T-helper 17 cell (primary cell): ENCODE results near the gene RBPJ. TPM values are rescaled to one million over a fixed set of nuclear protein-coding genes. Genes with fewer than 3 reads are reported as not detected.
A peak's percentile ranks its signal among the peaks of the same experiment; 100 is the strongest.
"Not testable (repeated sequence)": the region's sequence is repeated elsewhere in the genome, so short reads cannot be mapped to it uniquely, and the experiment has no call there.

Source experiments
- ATAC-seq: fragments of 150-1000 bp; cut with Tn5 transposase; 2 replicates; pipeline ENCODE4 v1.10.0; 2021; ENCODE audit warnings: mild to moderate bottlenecking, moderate library complexity
- DNase-seq, 3 donors: peaks; one replicate each; pipeline versions ENCODE4 v3.0.0 to v3.0.0-alpha.2; 2020 to 2021
- H3K9me3 ChIP-seq: one replicate; pipeline ENCODE4 v1.7.0; 2013; ENCODE audit warnings: low read length, mild to moderate bottlenecking; ENCODE audit not compliant: control insufficient read depth, poor library complexity, severe bottlenecking
- H3K27ac Mint-ChIP-seq: one replicate; pipeline ENCODE4 v1.8.0; 2022; ENCODE audit warnings: mild to moderate bottlenecking, moderate library complexity, mixed read lengths
- H3K27me3 Mint-ChIP-seq: one replicate; pipeline ENCODE4 v1.8.0; 2022; ENCODE audit warnings: mixed read lengths
- H3K36me3 Mint-ChIP-seq: one replicate; pipeline ENCODE4 v1.8.0; 2022; ENCODE audit warnings: low read depth, mixed read lengths
- H3K4me1 Mint-ChIP-seq: one replicate; pipeline ENCODE4 v1.8.0; 2022; ENCODE audit warnings: mild to moderate bottlenecking, mixed read lengths
- H3K4me3 Mint-ChIP-seq: one replicate; pipeline ENCODE4 v1.8.0; 2022; ENCODE audit warnings: mild to moderate bottlenecking, moderate library complexity, mixed read lengths
- total RNA-seq, 4 donors: library from RNA in 2 of 4; stranded (reverse) in 2 of 4; gene quantifications; one replicate each; pipeline ENCODE4 v1.2.3 and lab custom pipeline; 2022 to 2026

The RBPJ gene
- total RNA-seq, 2 donors from 2014 or later = 77.9 to 88.3 TPM

GRCh38 chr4:26334366-26334765, 13.6 kb downstream of the RBPJ start:
- H3K27ac Mint-ChIP-seq = peak overlapping the region; percentile 59
- H3K4me3 Mint-ChIP-seq = no peak overlapping the region
- DNase-seq (no peak), ATAC-seq (no peak)
- H3K9me3 ChIP-seq = no peaks in the 10 kb centered on the region
- no peaks in the 10 kb centered on the region for H3K27me3 Mint-ChIP-seq
- peaks cover 4% of the 10 kb centered on the region for H3K36me3 Mint-ChIP-seq
- peaks cover 45% of the 10 kb centered on the region for H3K4me1 Mint-ChIP-seq

- peaks cover 4% of the 10 kb centered on the region for H3K36me3 Mint-ChIP-seq
- H3K27me3 Mint-ChIP-seq = no peaks in the 10 kb centered on the region
- H3K4me3 Mint-ChIP-seq = no peak overlapping the region
- peaks cover 49% of the 10 kb centered on the region for H3K4me1 Mint-ChIP-seq
- DNase-seq (no peak), ATAC-seq (no peak)
- peak overlapping the region; percentile 56 for H3K27ac Mint-ChIP-seq
- H3K9me3 ChIP-seq = no peaks in the 10 kb centered on the region
These were observed 16.8 kb downstream of the RBPJ start for GRCh38 chr4:26337612-26338011.

- no peak for ATAC-seq
- DNase-seq = no peak
- peak overlapping the region; percentile 24 for H3K27ac Mint-ChIP-seq
- H3K27me3 Mint-ChIP-seq = no peaks in the 10 kb centered on the region
- no peaks in the 10 kb centered on the region for H3K9me3 ChIP-seq
- peaks cover 52% of the 10 kb centered on the region for H3K4me1 Mint-ChIP-seq
- H3K4me3 Mint-ChIP-seq = no peak overlapping the region
- peaks cover 4% of the 10 kb centered on the region for H3K36me3 Mint-ChIP-seq
These were observed 21.7 kb downstream of the RBPJ start for GRCh38 chr4:26342328-26343037.

- DNase-seq (no peak), ATAC-seq (no peak)
- Mint-ChIP-seq H3K4me1 (peaks cover 49% of the 10 kb centered on the region), H3K36me3 (peaks cover 5% of the 10 kb centered on the region), H3K4me3 (no peak overlapping the region), H3K27me3 (no peaks in the 10 kb centered on the region), H3K27ac (peak overlapping the region; percentile 24)
- H3K9me3 ChIP-seq = no peaks in the 10 kb centered on the region
These were observed 22.2 kb downstream of the RBPJ start for GRCh38 chr4:26343038-26343398.

GRCh38 chr4:26344901-26345564, 24.2 kb downstream of the RBPJ start:
- Mint-ChIP-seq H3K27me3 (no peaks in the 10 kb centered on the region), H3K4me3 (no peak overlapping the region), H3K4me1 (peaks cover 50% of the 10 kb centered on the region), H3K36me3 (peaks cover 5% of the 10 kb centered on the region), H3K27ac (peak overlapping the region; percentile 72)
- H3K9me3 ChIP-seq = no peaks in the 10 kb centered on the region
- DNase-seq (no peak), ATAC-seq (no peak)

GRCh38 chr4:26345565-26345938, 24.7 kb downstream of the RBPJ start:
- no peak for DNase-seq
- Mint-ChIP-seq H3K36me3 (peaks cover 5% of the 10 kb centered on the region), H3K27ac (peak overlapping the region; percentile 72), H3K27me3 (no peaks in the 10 kb centered on the region), H3K4me3 (no peak overlapping the region), H3K4me1 (peaks cover 52% of the 10 kb centered on the region)
- no peaks in the 10 kb centered on the region for H3K9me3 ChIP-seq
- ATAC-seq = no peak

- ATAC-seq = peak; percentile 78
- peak overlapping the region; percentile 72 for H3K27ac Mint-ChIP-seq
These were observed 25.4 kb downstream of the RBPJ start for GRCh38 chr4:26346203-26346620.

GRCh38 chr4:26349496-26349895, 28.7 kb downstream of the RBPJ start:
- no peak for ATAC-seq
- Mint-ChIP-seq H3K27me3 (no peaks in the 10 kb centered on the region), H3K36me3 (peaks cover 5% of the 10 kb centered on the region), H3K4me1 (peaks cover 49% of the 10 kb centered on the region), H3K4me3 (no peak overlapping the region), H3K27ac (no peak overlapping the region)
- no peak for DNase-seq
- H3K9me3 ChIP-seq = no peaks in the 10 kb centered on the region

More at GRCh38 chr4:26346203-26346620, 25.4 kb downstream of the RBPJ start:
- H3K9me3 ChIP-seq = no peaks in the 10 kb centered on the region
- H3K4me3 Mint-ChIP-seq = peak overlapping the region; percentile 12
- peak in 2 of 3 donors; percentile 15 to 23 for DNase-seq
- no peaks in the 10 kb centered on the region for H3K27me3 Mint-ChIP-seq
- peaks cover 51% of the 10 kb centered on the region for H3K4me1 Mint-ChIP-seq
- H3K36me3 Mint-ChIP-seq = peaks cover 5% of the 10 kb centered on the region

GRCh38 chr4:26351685-26352084, 30.9 kb downstream of the RBPJ start:
- Mint-ChIP-seq H3K4me1 (peaks cover 36% of the 10 kb centered on the region), H3K4me3 (no peak overlapping the region), H3K27me3 (no peaks in the 10 kb centered on the region), H3K36me3 (peaks cover 5% of the 10 kb centered on the region), H3K27ac (peak overlapping the region; percentile 8)
- ATAC-seq = peak; percentile 23
- no peaks in the 10 kb centered on the region for H3K9me3 ChIP-seq
- DNase-seq = no peak

GRCh38 chr4:26354491-26354890, 33.7 kb downstream of the RBPJ start:
- no peaks in the 10 kb centered on the region for H3K36me3 Mint-ChIP-seq
- no peak overlapping the region for H3K4me3 Mint-ChIP-seq
- H3K27me3 Mint-ChIP-seq = no peaks in the 10 kb centered on the region

GRCh38 chr4:26355392-26356052, 34.7 kb downstream of the RBPJ start:
- Mint-ChIP-seq H3K27me3 (no peaks in the 10 kb centered on the region), H3K4me3 (no peak overlapping the region), H3K36me3 (no peaks in the 10 kb centered on the region), H3K4me1 (peaks cover 27% of the 10 kb centered on the region), H3K27ac (no peak overlapping the region)
- ATAC-seq = peak; percentile 31
- DNase-seq = no peak
- H3K9me3 ChIP-seq = no peaks in the 10 kb centered on the region

More at GRCh38 chr4:26354491-26354890, 33.7 kb downstream of the RBPJ start:
- ATAC-seq (no peak), DNase-seq (no peak)
- Mint-ChIP-seq H3K27ac (no peak overlapping the region), H3K4me1 (peaks cover 29% of the 10 kb centered on the region)
- H3K9me3 ChIP-seq = no peaks in the 10 kb centered on the region

GRCh38 chr4:26356081-26356501, 35.3 kb downstream of the RBPJ start:
- ATAC-seq (peak; percentile 35), DNase-seq (no peak)
- H3K36me3 Mint-ChIP-seq = no peaks in the 10 kb centered on the region
- no peak overlapping the region for H3K27ac Mint-ChIP-seq
- peaks cover 29% of the 10 kb centered on the region for H3K4me1 Mint-ChIP-seq
- H3K9me3 ChIP-seq = no peaks in the 10 kb centered on the region
- H3K27me3 Mint-ChIP-seq = no peaks in the 10 kb centered on the region
- H3K4me3 Mint-ChIP-seq = no peak overlapping the region

- ATAC-seq, H3K9me3 ChIP-seq, H3K4me3 Mint-ChIP-seq, H3K27ac Mint-ChIP-seq, H3K36me3 Mint-ChIP-seq, H3K27me3 Mint-ChIP-seq, DNase-seq: not testable (repeated sequence)
- H3K4me1 Mint-ChIP-seq = peaks cover 23% of the 10 kb centered on the region
These were observed 38.7 kb downstream of the RBPJ start for GRCh38 chr4:26359521-26359920.
